Coronary artery (tissue), 2 donors: ENCODE measurements around the gene CHCHD10.
A peak's percentile ranks its signal among the peaks of the same experiment; 100 is the strongest.
"Not testable (repeated sequence)": the region's sequence is repeated elsewhere in the genome, so short reads cannot be mapped to it uniquely, and the experiment has no call there.

Source experiments
- DNase-seq: peaks from one replicate; pipeline ENCODE4 v3.0.0-alpha.2; 2017; ENCODE audit warnings: low spot score
- H3K27ac ChIP-seq, 2 donors: fragments of 200-600 bp; sonication (generic); one replicate each; pipeline ENCODE4 v1.5.1; 2016 to 2019
- H3K4me3 ChIP-seq: fragments of 200-600 bp; sonication (generic); 2 replicates; pipeline ENCODE4 v1.5.1; 2016; ENCODE audit warnings: mild to moderate bottlenecking, moderate library complexity
- TF ChIP-seq, protein P1 (sequence below): fragments of 200-600 bp; sonication (generic); IDR thresholded peaks from one replicate; pipeline ENCODE4 v1.5.1; 2019; ENCODE audit warnings: antibody characterized with exemption

Gene CHCHD10

DNA sequence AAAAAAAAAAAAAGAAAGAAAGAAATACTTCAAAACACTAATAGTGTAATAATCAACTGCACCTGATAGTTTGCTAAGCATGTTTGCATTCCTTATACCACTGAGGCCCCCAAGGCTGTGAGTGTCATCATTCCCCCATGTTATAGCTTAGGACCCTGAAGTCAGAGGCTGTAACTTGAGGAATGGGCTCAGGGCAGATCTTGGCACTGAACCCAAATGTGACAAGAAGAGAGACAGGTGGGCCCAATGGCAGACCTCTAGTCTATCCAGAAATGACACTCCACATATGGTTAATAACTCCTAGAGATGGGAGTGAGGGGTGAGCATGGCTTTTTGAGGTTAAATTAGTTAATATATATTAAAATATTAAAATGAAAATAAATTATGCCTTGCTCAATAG, 30.1 kb downstream of the CHCHD10 start:
- H3K27ac ChIP-seq: no peak overlapping the region
- DNase-seq: no peak
- TF ChIP-seq, protein P1, sequence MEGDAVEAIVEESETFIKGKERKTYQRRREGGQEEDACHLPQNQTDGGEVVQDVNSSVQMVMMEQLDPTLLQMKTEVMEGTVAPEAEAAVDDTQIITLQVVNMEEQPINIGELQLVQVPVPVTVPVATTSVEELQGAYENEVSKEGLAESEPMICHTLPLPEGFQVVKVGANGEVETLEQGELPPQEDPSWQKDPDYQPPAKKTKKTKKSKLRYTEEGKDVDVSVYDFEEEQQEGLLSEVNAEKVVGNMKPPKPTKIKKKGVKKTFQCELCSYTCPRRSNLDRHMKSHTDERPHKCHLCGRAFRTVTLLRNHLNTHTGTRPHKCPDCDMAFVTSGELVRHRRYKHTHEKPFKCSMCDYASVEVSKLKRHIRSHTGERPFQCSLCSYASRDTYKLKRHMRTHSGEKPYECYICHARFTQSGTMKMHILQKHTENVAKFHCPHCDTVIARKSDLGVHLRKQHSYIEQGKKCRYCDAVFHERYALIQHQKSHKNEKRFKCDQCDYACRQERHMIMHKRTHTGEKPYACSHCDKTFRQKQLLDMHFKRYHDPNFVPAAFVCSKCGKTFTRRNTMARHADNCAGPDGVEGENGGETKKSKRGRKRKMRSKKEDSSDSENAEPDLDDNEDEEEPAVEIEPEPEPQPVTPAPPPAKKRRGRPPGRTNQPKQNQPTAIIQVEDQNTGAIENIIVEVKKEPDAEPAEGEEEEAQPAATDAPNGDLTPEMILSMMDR: no peak

DNA sequence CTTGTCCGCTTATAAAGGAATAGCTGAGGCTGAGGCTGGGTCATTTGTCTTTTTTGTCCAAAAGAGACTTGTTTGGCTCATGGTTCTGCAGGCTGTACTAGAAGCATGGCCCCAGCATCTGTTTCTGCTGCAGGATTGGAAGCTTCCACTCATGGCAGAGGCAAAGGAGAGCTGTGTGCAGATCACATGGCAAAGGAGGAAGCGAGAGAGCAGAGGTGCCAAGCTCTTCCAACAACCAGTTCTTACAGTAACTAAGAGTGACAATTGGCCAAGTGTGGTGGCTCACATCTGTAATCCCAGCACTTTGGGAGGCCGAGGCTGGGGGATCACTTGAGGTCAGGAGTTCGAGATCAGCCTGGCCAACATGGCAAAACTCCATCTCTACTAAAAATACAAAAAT, 39.7 kb downstream of the CHCHD10 start:
- DNase-seq, H3K4me3 ChIP-seq, H3K27ac ChIP-seq: not testable (repeated sequence)

More for the DNA sequence above, 30.1 kb downstream of the CHCHD10 start:
- no peak overlapping the region for H3K4me3 ChIP-seq

GRCh38 chr22:23722724-23723123, 45.0 kb downstream of the CHCHD10 start:
- no peak for DNase-seq
- Histone ChIP-seq H3K4me3 (no peak overlapping the region), H3K27ac (no peak overlapping the region)
- TF ChIP-seq, protein P1: no peak

DNA sequence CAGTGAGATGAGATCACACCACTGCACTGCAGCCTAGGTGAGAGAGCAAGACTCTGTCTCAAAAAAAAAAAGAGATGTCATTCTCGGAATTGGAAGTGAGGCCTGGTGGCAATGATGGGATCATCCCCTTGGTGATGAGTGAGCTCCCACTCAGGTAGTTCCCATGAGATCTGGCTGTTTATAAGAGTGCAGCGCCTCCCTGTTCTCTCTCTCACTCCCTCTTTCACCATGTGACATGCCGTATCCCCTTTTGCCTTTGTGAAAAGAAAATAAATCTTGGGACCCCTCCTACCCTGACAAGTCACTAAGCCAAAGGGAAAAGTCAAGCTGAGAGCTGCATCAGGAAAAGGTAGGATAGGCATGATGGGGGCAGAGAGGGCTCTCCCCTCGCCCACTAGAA, 45.6 kb downstream of the CHCHD10 start:
- no peak overlapping the region for H3K27ac ChIP-seq
- TF ChIP-seq, protein P1: no peak
- DNase-seq: no peak
- H3K4me3 ChIP-seq: no peak overlapping the region

DNA sequence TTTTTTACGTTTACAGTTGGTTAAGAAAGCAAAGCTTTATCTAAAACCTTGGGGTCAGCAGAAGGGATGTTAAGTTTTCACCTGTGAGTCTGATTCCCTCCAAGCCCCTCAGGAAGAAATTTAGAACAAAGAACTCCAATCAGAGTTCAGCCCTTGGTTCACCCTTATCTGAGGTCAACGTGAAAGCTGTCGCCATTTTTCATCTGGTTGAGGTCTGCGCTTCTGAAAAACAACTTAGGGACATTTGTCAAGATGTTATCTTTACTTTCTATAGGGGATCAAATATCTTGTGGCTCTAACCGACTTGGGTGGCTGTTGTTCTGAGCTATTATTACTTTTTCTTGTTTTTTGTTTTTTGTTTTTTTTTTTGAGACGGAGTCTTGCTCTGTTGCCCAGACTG, 46.9 kb downstream of the CHCHD10 start:
- no peak for DNase-seq
- no peak overlapping the region for H3K27ac ChIP-seq
- H3K4me3 ChIP-seq: no peak overlapping the region
- TF ChIP-seq, protein P1: no peak

DNA sequence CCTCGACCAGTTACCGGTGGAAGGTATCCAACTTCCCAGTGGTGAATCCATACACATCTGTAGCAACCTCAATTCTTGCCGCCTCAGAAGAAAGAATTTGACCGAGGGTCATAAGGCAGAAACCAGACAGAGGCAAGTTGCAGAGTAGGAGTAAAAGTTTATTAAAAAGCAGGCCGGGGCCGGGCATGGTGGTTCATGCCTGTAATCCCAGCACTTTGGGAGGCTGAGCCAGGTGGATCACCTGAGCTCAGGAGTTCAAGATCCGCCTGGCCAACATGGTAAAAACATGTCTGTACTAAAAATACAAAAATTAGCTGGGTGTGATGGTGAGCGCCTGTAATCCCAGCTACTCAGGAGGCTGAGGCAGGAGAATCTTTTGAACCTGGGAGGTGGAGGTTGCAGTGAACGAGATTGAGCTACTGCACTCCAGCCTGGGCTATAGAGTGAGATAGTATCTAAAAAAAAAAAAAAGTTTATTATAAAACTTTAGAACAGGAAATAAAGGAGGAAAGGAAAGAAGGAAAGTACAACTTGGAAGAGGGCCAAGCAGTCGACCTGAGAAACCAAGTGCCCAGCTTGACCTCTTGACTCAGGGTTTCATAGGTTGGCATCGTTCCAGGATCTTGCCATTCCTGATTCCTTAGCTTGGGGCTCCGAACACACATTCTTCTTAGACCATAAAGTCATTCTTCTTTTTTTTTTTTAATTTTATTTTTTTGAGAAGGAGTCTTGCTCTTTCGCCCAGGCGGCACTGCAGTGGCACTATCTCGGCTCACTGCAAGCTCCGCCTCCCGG, 49.2 kb downstream of the CHCHD10 start:
- no peak for DNase-seq
- no peak overlapping the region for H3K4me3 ChIP-seq
- TF ChIP-seq, protein P1: no peak
- H3K27ac ChIP-seq: no peak overlapping the region

- DNase-seq: peak; percentile 89
- peak overlapping the region; percentile 79 for H3K4me3 ChIP-seq
- peak overlapping the region; percentile 16 to 64 for H3K27ac ChIP-seq
- TF ChIP-seq, protein P1: no peak
These were observed 50.7 kb downstream of the CHCHD10 start for GRCh38 chr22:23716811-23717801.
